ENCODE measurements around the gene ANKS1B. TPM values are rescaled to one million over a fixed set of nuclear protein-coding genes. Genes with fewer than 3 reads are reported as not detected.
"Not testable (repeated sequence)": the region's sequence is repeated elsewhere in the genome, so short reads cannot be mapped to it uniquely, and the experiment has no call there.

The ANKS1B gene
- total RNA-seq, 3 donors from 2014 or later, result 0.05 to 0.56 (median 0.16) TPM

DNA sequence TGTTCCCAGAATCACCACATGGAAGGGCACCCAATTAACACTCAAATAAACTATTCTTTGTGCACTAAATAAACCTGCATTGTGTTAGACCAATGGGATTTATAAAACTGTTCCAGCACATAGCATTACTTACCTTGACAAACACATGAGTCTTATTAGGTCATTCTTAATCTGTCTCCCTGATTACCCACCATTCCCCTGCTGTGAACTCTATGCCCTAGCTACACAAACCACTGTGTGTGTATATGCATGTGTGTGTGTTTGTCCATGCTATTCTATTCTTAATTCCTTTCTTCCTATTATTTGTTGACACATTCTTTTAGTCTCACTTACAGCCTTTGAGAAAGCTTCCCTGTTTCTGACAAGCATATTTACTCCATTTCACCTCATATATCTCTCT is 640.8 kb downstream of the ANKS1B start:
- no peak for DNase-seq
- no peak for ATAC-seq
- Mint-ChIP-seq H3K9me3 (no peaks in the 10 kb centered on the region), H3K4me1 (ENCODE audit: low read depth) (no peaks in the 10 kb centered on the region), H3K36me3 (ENCODE audit: insufficient read depth) (no peaks in the 10 kb centered on the region), H3K27me3 (ENCODE audit: low read depth) (no peaks in the 10 kb centered on the region), H3K4me3 (no peak overlapping the region)

DNA sequence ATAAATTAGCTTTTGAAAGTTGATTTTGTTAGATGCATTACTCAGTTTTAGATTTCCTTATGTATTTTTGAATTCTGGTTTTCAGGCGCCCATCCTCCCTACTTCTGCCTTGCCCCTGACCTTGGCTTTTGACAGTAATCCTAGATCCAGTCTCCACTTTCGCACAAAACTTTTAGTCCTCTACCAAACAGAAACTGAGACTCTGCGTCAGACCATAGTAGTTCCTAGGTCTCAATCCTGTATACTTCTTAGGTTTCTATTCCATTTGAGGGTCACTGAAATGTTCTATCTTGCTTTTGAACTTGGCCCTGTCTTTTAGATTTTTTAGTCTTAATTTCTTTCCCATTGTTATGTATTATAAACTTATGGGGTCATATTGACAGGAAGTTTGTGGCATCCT is 645.1 kb downstream of the ANKS1B start:
- ATAC-seq (no peak), DNase-seq (no peak)
- Mint-ChIP-seq H3K27me3 (ENCODE audit: low read depth) (no peaks in the 10 kb centered on the region), H3K36me3 (ENCODE audit: insufficient read depth) (no peaks in the 10 kb centered on the region), H3K4me3 (no peak overlapping the region), H3K9me3 (no peaks in the 10 kb centered on the region), H3K4me1 (ENCODE audit: low read depth) (no peaks in the 10 kb centered on the region)

DNA sequence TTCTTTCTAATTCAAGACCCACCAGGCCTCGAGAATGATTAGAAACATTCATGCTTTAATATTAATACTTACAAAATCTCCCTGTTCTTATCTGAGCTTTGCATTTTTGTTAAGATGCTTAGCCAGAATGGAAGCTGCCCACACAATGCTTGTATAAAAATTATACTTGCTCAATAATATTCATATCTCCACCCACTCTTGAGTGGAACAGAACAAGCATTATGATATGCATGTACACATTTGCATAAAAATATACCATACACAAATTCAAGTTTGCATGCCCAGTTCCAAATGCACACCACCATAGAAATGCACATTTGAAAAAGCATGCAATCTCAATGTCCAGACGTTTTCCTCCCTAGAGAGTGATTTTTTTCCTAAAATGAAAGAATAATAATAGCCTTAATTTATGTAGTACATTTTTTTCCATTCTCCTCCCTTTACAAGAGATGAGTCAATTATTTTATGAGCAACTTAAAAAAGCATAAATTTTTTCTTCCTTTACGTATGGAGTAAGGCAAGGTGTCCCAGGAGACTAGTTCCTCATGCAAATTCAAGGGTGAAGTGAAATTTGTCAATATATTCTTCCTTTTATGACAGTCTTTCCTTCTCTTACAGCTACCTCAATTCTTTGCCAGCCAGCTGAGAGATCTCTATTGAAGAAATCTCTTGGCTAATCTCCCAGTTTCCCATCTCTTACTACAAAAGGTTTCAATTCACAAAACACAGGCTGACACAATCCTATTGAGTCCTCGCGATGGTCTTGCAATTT is 650.3 kb downstream of the ANKS1B start:
- DNase-seq (no peak), ATAC-seq (no peak)
- Mint-ChIP-seq H3K27me3 (ENCODE audit: low read depth) (no peaks in the 10 kb centered on the region), H3K4me3 (no peak overlapping the region), H3K36me3 (ENCODE audit: insufficient read depth) (no peaks in the 10 kb centered on the region), H3K4me1 (ENCODE audit: low read depth) (no peaks in the 10 kb centered on the region), H3K9me3 (no peaks in the 10 kb centered on the region)

DNA sequence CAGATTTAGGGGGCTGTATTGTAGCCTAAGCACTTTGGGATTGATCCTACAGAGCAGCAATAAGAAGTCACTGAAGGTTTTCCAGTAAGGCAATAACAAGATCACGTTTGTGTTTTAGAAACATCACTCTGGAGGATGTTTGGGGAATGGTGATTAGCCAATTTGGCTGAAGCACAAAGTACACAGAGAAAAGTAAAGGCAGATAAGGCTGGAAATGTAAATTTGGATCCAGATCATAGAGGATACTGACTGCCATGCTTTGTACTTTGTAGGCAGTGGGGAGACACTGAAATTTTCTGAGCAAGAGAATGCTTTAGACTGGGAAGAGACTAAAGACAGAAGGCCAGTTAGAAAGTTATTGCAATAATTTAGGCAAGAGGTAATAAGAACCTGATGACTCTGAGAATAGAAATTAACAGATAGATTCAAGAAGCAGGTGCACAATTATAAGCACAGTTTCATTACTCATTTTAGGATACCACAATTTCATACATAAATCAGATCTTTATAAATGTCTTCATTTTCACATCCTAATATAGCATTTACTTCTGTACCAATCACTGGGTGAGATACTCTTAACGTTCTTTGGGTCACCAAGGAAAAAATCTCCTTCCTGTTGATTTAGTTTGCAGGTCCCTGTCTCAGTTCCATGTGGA is 651.7 kb downstream of the ANKS1B start:
- Mint-ChIP-seq H3K27me3 (ENCODE audit: low read depth) (no peaks in the 10 kb centered on the region), H3K9me3 (no peaks in the 10 kb centered on the region), H3K4me3 (no peak overlapping the region), H3K4me1 (ENCODE audit: low read depth) (no peaks in the 10 kb centered on the region), H3K36me3 (ENCODE audit: insufficient read depth) (no peaks in the 10 kb centered on the region)
- no peak for DNase-seq
- ATAC-seq, result no peak

DNA sequence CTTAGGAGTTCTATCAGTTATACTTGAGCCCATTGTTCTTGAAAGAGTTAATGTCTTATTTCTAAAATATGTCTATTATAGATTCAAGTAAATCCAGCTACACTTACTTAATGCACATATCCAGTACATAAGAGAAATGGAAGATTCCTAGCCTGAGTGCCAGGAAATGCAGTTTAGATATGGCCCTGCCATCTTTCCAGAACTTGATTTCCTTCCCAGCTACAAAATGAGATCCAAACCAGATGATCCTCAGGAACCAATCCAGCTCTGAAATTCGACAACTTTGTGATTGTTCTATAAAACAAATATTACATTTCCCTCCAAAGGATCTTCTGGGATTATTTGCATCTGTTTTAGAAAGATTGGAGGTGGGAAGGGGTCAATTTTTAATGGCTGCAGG is 654.5 kb downstream of the ANKS1B start:
- ATAC-seq, result no peak
- no peaks in the 10 kb centered on the region for H3K4me1 Mint-ChIP-seq (ENCODE audit: low read depth)

DNA sequence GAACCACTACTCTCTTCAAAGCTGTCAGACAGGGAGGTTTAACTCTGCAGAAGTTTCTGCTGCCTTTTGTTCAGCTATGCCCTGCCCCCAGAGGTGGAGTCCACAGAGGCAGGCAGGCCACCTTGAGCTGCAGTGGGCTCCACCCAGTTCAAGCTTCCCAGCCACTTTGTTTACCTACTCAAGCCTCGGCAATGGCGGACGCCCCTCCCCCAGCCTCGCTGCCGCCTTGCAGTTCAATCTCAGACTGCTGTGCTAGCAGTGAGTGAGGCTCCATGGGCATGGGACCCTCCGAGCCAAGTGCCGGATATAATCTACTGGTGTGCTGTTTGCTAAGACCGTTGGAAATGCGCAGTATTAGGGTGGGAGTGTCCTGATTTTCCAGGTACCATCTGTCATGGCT is 663.5 kb downstream of the ANKS1B start:
- not testable (repeated sequence) for H3K27me3 Mint-ChIP-seq (ENCODE audit: low read depth); H3K36me3 Mint-ChIP-seq (ENCODE audit: insufficient read depth); DNase-seq; ATAC-seq; H3K4me3 Mint-ChIP-seq; H3K4me1 Mint-ChIP-seq (ENCODE audit: low read depth)
- peaks cover 16% of the 10 kb centered on the region for H3K9me3 Mint-ChIP-seq

More for the DNA sequence above, 654.5 kb downstream of the ANKS1B start:
- Mint-ChIP-seq H3K27me3 (ENCODE audit: low read depth) (no peaks in the 10 kb centered on the region), H3K4me3 (no peak overlapping the region), H3K9me3 (peaks cover under 1% of the 10 kb centered on the region), H3K36me3 (ENCODE audit: insufficient read depth) (no peaks in the 10 kb centered on the region)
- DNase-seq, result no peak

DNA sequence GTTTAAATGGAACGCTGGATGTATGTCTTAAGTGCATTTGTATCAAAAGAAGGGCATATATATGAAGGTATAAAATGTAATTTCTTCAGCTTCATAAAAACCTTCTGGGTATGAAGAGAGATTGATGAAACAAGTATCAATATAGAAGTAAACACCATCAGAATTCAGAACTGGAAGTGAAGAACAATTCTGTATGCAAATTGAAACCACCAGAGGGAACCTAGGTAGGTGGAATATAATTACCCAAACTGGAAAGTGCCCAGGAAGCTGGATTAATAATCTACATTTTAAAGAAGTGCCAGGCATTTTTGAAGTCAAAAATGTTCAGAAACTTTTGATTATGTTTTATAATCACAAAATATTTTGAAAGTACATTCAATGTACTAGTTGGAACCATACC is 673.4 kb downstream of the ANKS1B start:
- no peaks in the 10 kb centered on the region for H3K27me3 Mint-ChIP-seq (ENCODE audit: low read depth)
- ATAC-seq, result no peak
- peaks cover 10% of the 10 kb centered on the region for H3K9me3 Mint-ChIP-seq
- DNase-seq, result no peak
- H3K36me3 Mint-ChIP-seq (ENCODE audit: insufficient read depth), result no peaks in the 10 kb centered on the region
- no peak overlapping the region for H3K4me3 Mint-ChIP-seq
- H3K4me1 Mint-ChIP-seq (ENCODE audit: low read depth), result no peaks in the 10 kb centered on the region

DNA sequence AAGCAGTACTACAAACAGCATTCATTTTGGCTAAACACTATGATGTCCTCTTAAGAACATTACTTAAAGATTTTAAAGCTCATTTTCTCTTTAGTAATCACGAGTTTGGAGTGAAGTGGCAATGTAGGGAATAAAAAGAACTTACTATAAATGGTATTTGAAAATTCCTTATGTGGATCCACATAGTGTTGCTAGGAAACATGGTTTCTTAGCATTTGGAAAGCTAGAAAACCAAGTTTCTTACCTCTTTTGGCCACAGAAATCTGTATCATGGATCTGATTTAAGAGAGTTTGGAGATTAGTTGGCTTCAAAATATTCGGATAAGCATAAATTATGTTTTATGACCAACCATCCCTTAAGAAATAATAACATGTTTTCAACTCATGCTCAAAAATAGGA is 674.9 kb downstream of the ANKS1B start:
- H3K27me3 Mint-ChIP-seq (ENCODE audit: low read depth), result no peaks in the 10 kb centered on the region
- no peak for ATAC-seq
- no peak overlapping the region for H3K4me3 Mint-ChIP-seq
- H3K36me3 Mint-ChIP-seq (ENCODE audit: insufficient read depth), result no peaks in the 10 kb centered on the region
- DNase-seq, result no peak
- no peaks in the 10 kb centered on the region for H3K4me1 Mint-ChIP-seq (ENCODE audit: low read depth)
- peaks cover 10% of the 10 kb centered on the region for H3K9me3 Mint-ChIP-seq

DNA sequence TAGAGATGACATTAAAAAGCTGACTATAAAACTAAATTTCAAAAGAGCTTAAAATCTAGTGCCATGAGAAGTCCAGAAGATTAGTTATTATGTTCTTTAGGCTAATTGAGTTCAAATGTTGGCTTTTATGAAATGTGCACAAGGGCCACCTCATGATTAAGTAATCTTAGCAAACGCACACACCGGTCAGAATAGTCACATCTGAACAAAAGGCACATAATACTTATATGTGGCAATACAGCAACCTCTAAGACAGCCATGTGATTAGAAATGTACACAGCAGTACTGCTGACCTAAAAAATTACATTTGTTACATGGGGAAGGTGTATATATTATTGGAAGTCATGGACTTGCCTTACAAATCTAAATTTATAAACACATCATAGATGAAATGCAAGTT is 681.9 kb downstream of the ANKS1B start:
- Mint-ChIP-seq H3K4me3 (no peak overlapping the region), H3K4me1 (ENCODE audit: low read depth) (no peaks in the 10 kb centered on the region), H3K9me3 (no peaks in the 10 kb centered on the region), H3K36me3 (ENCODE audit: insufficient read depth) (no peaks in the 10 kb centered on the region), H3K27me3 (ENCODE audit: low read depth) (no peaks in the 10 kb centered on the region)
- ATAC-seq (no peak), DNase-seq (no peak)

DNA sequence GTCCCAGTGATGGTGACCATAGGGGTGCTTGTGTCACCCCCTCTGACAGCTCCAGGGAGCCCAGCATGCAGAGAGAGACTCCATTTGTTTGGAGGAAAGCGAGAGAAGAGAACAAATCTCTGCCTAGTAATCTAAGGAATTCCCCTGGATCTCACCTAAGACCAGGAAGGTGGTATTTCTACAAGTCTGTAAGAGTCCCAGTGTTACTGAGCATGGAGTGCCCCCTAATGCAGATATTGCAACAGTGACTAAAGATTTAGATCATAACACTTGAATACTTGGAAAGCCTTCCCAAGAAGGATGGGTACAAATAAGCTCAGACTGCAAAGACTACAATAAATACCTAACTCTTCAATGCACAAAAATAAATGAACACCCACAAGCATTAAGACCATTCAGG is 697.6 kb downstream of the ANKS1B start:
- H3K4me1 Mint-ChIP-seq (ENCODE audit: low read depth), result no peaks in the 10 kb centered on the region

DNA sequence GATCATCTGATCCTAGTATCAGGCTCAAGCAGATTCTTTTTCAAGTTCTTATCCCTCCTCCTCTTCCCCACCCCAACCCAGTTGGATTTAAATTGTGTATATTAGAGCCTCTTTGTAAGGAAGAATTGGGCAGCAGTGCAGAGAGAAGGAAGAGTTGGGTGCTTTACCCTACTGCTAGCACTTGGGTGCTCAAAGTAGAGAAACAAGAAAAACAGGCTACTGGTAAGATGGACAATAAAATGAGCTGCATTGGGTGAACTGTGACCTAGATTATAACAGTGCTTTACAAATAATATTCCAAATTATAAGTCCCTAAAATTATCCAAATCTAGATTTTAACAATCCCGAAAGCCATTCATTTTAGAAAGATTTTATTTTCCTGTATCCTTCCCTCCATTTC is 700.6 kb downstream of the ANKS1B start:
- ATAC-seq, result no peak

More for the DNA sequence above, 697.6 kb downstream of the ANKS1B start:
- Mint-ChIP-seq H3K9me3 (peaks cover 30% of the 10 kb centered on the region), H3K36me3 (ENCODE audit: insufficient read depth) (no peaks in the 10 kb centered on the region), H3K4me3 (no peak overlapping the region), H3K27me3 (ENCODE audit: low read depth) (no peaks in the 10 kb centered on the region)
- no peak for DNase-seq
- no peak for ATAC-seq

DNA sequence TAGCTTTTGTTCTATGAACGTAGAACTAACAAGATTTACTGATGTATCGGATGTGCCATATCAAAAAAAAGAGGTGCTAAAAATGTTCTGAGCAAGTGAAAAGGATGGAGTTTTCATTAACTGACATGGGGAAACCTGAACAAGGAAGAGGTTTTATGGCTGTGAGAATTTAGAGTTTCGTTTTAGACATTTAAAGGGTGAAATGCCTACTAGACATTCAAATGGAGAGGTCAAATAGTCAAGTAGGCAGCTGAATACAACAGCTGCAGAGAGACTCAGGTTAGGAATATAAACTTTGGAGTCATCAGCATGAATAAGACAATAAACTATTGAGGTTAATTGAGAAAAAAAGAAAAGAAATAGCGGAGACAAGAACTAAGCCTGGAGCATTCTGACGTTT is 702.1 kb downstream of the ANKS1B start:
- DNase-seq (no peak), ATAC-seq (no peak)
- Mint-ChIP-seq H3K9me3 (no peaks in the 10 kb centered on the region), H3K27me3 (ENCODE audit: low read depth) (no peaks in the 10 kb centered on the region), H3K36me3 (ENCODE audit: insufficient read depth) (no peaks in the 10 kb centered on the region), H3K4me3 (no peak overlapping the region), H3K4me1 (ENCODE audit: low read depth) (no peaks in the 10 kb centered on the region)

More for the DNA sequence above, 700.6 kb downstream of the ANKS1B start:
- Mint-ChIP-seq H3K4me1 (ENCODE audit: low read depth) (no peaks in the 10 kb centered on the region), H3K36me3 (ENCODE audit: insufficient read depth) (no peaks in the 10 kb centered on the region), H3K4me3 (no peak overlapping the region), H3K9me3 (peaks cover 7% of the 10 kb centered on the region), H3K27me3 (ENCODE audit: low read depth) (no peaks in the 10 kb centered on the region)
- no peak for DNase-seq

DNA sequence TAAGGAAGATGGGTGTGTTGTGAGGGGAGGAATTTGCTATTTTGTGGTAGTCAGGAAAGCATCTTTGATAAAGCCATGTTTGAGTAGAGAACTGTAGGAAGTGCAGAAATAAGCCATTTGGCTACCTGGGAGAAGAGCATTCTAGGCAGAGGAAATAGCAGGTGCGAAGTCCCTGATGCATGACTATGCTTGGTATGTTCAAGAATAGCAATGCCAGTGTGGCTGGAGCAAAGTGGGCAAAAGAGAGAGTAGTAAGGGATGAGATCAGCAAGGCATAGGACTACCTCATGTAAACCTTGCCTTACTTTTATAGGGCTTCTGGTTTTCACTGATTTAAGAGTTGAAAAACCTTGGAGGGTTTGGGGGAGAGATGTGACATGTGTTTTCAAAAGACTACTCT is 702.6 kb downstream of the ANKS1B start:
- no peak overlapping the region for H3K4me3 Mint-ChIP-seq
- DNase-seq, result no peak
- no peak for ATAC-seq
- no peaks in the 10 kb centered on the region for H3K4me1 Mint-ChIP-seq (ENCODE audit: low read depth)
- H3K27me3 Mint-ChIP-seq (ENCODE audit: low read depth), result no peaks in the 10 kb centered on the region
- no peaks in the 10 kb centered on the region for H3K36me3 Mint-ChIP-seq (ENCODE audit: insufficient read depth)
- H3K9me3 Mint-ChIP-seq, result peaks cover 2% of the 10 kb centered on the region

DNA sequence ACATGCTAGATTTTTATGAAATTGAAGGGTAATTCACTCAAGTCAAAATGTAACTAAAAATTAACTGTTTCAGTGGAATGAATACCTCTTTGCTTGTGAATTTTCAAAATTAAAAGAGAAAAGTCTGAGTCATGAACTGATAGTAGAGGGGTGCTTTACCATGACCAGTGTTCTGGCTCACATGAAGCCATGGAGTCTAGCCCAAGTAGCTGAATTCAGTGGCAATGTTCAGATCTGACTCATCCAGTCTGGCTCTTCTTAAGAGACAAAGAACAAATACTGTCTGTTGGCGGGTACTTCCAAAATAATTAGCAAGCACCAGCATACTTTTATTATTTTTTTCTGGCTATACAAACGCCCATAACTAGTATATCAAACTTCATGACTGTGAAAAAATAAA is 703.5 kb downstream of the ANKS1B start:
- ATAC-seq (no peak), DNase-seq (no peak)
- H3K9me3 Mint-ChIP-seq, result peaks cover 4% of the 10 kb centered on the region
- H3K36me3 Mint-ChIP-seq (ENCODE audit: insufficient read depth), result no peaks in the 10 kb centered on the region
- no peaks in the 10 kb centered on the region for H3K27me3 Mint-ChIP-seq (ENCODE audit: low read depth)
- no peak overlapping the region for H3K4me3 Mint-ChIP-seq
- H3K4me1 Mint-ChIP-seq (ENCODE audit: low read depth), result no peaks in the 10 kb centered on the region

DNA sequence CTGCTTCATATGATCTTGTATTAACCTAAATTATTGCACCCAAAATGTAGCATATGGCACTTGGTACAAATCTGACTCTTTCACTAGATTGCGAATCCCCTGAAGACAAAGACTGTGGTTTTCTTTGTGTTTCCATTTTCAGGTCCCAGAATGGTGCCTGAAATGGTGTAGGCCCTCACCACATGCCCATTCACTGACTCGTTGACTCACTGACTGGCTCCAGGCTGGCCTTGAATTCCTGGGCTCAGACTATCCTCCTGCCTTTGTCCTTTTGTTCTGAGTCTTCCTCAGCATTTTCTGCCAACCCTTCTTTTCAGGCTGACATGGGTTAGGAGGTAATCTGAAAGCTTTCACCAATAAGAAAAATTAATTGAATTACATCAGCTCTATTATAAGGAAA is 705.8 kb downstream of the ANKS1B start:
- no peaks in the 10 kb centered on the region for H3K27me3 Mint-ChIP-seq (ENCODE audit: low read depth)
- ATAC-seq (no peak), DNase-seq (no peak)
- H3K36me3 Mint-ChIP-seq (ENCODE audit: insufficient read depth), result no peaks in the 10 kb centered on the region
- H3K4me1 Mint-ChIP-seq (ENCODE audit: low read depth), result no peaks in the 10 kb centered on the region
- peaks cover 13% of the 10 kb centered on the region for H3K9me3 Mint-ChIP-seq
- H3K4me3 Mint-ChIP-seq, result no peak overlapping the region
